CD4-positive, alpha-beta memory T cell (primary cell): Measurements from ENCODE around the gene METTL4. TPM values are rescaled to one million over a fixed set of nuclear protein-coding genes. Genes with fewer than 3 reads are reported as not detected.

Source experiments
- CTCF ChIA-PET: fragments of 350-600 bp; sonication (Branson Sonifier 250); formaldehyde crosslinking; loops from one replicate; lab custom pipeline; 2021; ENCODE audit warnings: inconsistent platforms; ENCODE audit not compliant: partially characterized antibody; lab: Charles Lee
- POLR2A ChIA-PET: fragments of 350-600 bp; sonication (Branson Sonifier 250); formaldehyde crosslinking; loops from one replicate; lab custom pipeline; 2021; ENCODE audit not compliant: partially characterized antibody; lab: Charles Lee
- DNase-seq, 5 donors: peaks; one replicate each; pipeline versions ENCODE4 v3.0.0 to v3.0.0-alpha.2; 2020 to 2022; ENCODE audit warnings: mixed read lengths in 1 of 5
- H3K27ac ChIP-seq: one replicate; pipeline ENCODE4 v1.7.0; 2013; ENCODE audit warnings: low read depth, low read length
- H3K27me3 ChIP-seq: 2 replicates; pipeline ENCODE4 v1.7.0; 2013; ENCODE audit warnings: mild to moderate bottlenecking, low read length, moderate library complexity; ENCODE audit not compliant: insufficient read depth
- H3K36me3 ChIP-seq: 2 replicates; pipeline ENCODE4 v1.7.0; 2013; ENCODE audit warnings: mild to moderate bottlenecking, low read length, moderate library complexity; ENCODE audit not compliant: insufficient read depth
- H3K4me1 ChIP-seq: 2 replicates; pipeline ENCODE4 v1.7.0; 2013; ENCODE audit warnings: mild to moderate bottlenecking, low read length, moderate library complexity; ENCODE audit not compliant: insufficient read depth
- H3K4me3 ChIP-seq, 2 donors: one replicate each; pipeline ENCODE4 v1.7.0; 2013; ENCODE audit warnings: low read length in 2 of 2, mild to moderate bottlenecking in 1 of 2
- H3K9me3 ChIP-seq, 2 donors: one replicate each; pipeline ENCODE4 v1.7.0; 2013; ENCODE audit warnings: low read length in 2 of 2, control low read depth in 1 of 2; ENCODE audit not compliant: control insufficient read depth in 1 of 2
- H3K27ac Mint-ChIP-seq, 7 donors: one replicate each; pipeline ENCODE4 v1.8.0; 2020 to 2021; ENCODE audit warnings: mixed read lengths in 7 of 7, mild to moderate bottlenecking in 6 of 7, inconsistent platforms in 3 of 7, moderate library complexity in 3 of 7
- H3K27me3 Mint-ChIP-seq, 2 donors: one replicate each; pipeline ENCODE4 v1.8.0; 2020 to 2021; ENCODE audit warnings: mixed read lengths in 2 of 2
- H3K36me3 Mint-ChIP-seq, 2 donors: one replicate each; pipeline ENCODE4 v1.8.0; 2020 to 2021; ENCODE audit warnings: mixed read lengths in 2 of 2, inconsistent platforms in 1 of 2, mild to moderate bottlenecking in 1 of 2
- H3K4me1 Mint-ChIP-seq, 4 donors: one replicate each; pipeline ENCODE4 v1.8.0; 2020 to 2021; ENCODE audit warnings: mixed read lengths in 4 of 4, mild to moderate bottlenecking in 1 of 4
- H3K4me3 Mint-ChIP-seq, 8 donors: one replicate each; pipeline ENCODE4 v1.8.0; 2020 to 2021; ENCODE audit warnings: mixed read lengths in 8 of 8, mild to moderate bottlenecking in 7 of 8, moderate library complexity in 6 of 8, inconsistent platforms in 3 of 8
- H3K9me3 Mint-ChIP-seq, 8 donors: one replicate each; pipeline ENCODE4 v1.8.0; 2020 to 2021; ENCODE audit warnings: mixed read lengths in 8 of 8, mild to moderate bottlenecking in 5 of 8, inconsistent platforms in 3 of 8, moderate library complexity in 1 of 8
- intact Hi-C: fragments of 100-400 bp; cut with micrococcal nuclease; formaldehyde crosslinking; loops from one replicate; pipeline ENCODE4 v1.15.1; 2023
- polyA plus RNA-seq, 2 donors: library from polyadenylated mRNA; unstranded; fragments of 300-500 nt; fragmentation: Illumina TruSeq; gene quantifications; one replicate each; pipeline ENCODE4 v1.2.3, GENCODE V29; 2021
- total RNA-seq, 2 experiments: library from RNA; stranded (reverse); gene quantifications; one replicate each; pipeline ENCODE4 v1.2.3, GENCODE V29; 2021

Gene METTL4
- total and polyA plus RNA-seq, 4 experiments from 2014 or later: 15.7 to 29.3 (median 21.1) TPM

- no peak overlapping the region for H3K4me3 ChIP-seq
- ChIA-PET CTCF (no interaction called here), POLR2A (no interaction called here)
- H3K27me3 Mint-ChIP-seq: peaks cover 1 to 3% of the 10 kb centered on the region in 2 donors
- no peak overlapping the region for H3K4me3 Mint-ChIP-seq
- H3K36me3 ChIP-seq: no peaks in the 10 kb centered on the region
- H3K4me1 ChIP-seq: no peaks in the 10 kb centered on the region
- H3K9me3 Mint-ChIP-seq: peaks cover 0 to 2% (median 0%) of the 10 kb centered on the region in 8 donors
- no peak overlapping the region for H3K27ac ChIP-seq
- intact Hi-C loops: no loop called here
- H3K4me1 Mint-ChIP-seq: no peaks in the 10 kb centered on the region
- H3K27ac Mint-ChIP-seq: no peak overlapping the region
- no peak for DNase-seq
- H3K36me3 Mint-ChIP-seq: peaks cover 0 to 6% of the 10 kb centered on the region in 2 donors
- H3K9me3 ChIP-seq: no peaks in the 10 kb centered on the region
- H3K27me3 ChIP-seq: no peaks in the 10 kb centered on the region
Measured at GRCh38 chr18:2504642-2505041, 66.7 kb downstream of the METTL4 start.

DNA sequence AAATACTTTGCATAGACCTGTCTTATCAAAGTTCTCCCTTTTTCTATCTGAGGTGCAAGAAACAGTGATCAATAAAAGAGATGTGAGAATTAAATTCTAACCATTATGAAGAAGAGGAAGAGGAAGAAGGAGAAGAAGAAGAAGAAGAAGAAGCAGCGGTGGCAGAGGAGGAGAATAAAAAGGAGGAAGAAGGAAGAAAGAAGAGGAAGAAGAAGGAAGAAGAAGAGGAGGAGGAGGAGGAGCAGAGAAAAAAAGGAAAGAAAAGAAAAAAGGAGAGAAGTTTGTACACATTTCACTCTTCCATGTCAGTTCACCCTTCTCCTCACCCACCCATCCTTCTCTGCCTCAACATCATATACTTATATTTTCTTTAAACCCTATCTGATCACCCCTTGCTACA is 68.4 kb downstream of the METTL4 start:
- Mint-ChIP-seq H3K9me3 (peaks cover 0 to 2% (median 0%) of the 10 kb centered on the region in 8 donors), H3K4me3 (no peak overlapping the region), H3K4me1 (no peaks in the 10 kb centered on the region), H3K27me3 (peaks cover 1 to 3% of the 10 kb centered on the region in 2 donors), H3K27ac (no peak overlapping the region), H3K36me3 (peaks cover 0 to 6% of the 10 kb centered on the region in 2 donors)
- ChIA-PET POLR2A (no interaction called here), CTCF (no interaction called here)
- H3K27me3 ChIP-seq: no peaks in the 10 kb centered on the region
- no peak for DNase-seq
- no peak overlapping the region for H3K27ac ChIP-seq
- no peaks in the 10 kb centered on the region for H3K9me3 ChIP-seq
- no peaks in the 10 kb centered on the region for H3K4me1 ChIP-seq
- H3K36me3 ChIP-seq: no peaks in the 10 kb centered on the region
- no peak overlapping the region for H3K4me3 ChIP-seq
- intact Hi-C loops: no loop called here

- no peak overlapping the region for H3K4me3 ChIP-seq
- no peak overlapping the region for H3K4me3 Mint-ChIP-seq
- H3K27me3 ChIP-seq: no peaks in the 10 kb centered on the region
- ChIA-PET CTCF (no interaction called here), POLR2A (no interaction called here)
- no peak for DNase-seq
- H3K27me3 Mint-ChIP-seq: peaks cover 1 to 3% of the 10 kb centered on the region in 2 donors
- H3K9me3 ChIP-seq: no peaks in the 10 kb centered on the region
- peaks cover 0 to 2% (median 0%) of the 10 kb centered on the region in 8 donors for H3K9me3 Mint-ChIP-seq
- H3K27ac ChIP-seq: no peak overlapping the region
- H3K4me1 ChIP-seq: no peaks in the 10 kb centered on the region
- peaks cover 0 to 6% of the 10 kb centered on the region in 2 donors for H3K36me3 Mint-ChIP-seq
- H3K27ac Mint-ChIP-seq: no peak overlapping the region
- no peaks in the 10 kb centered on the region for H3K4me1 Mint-ChIP-seq
- intact Hi-C loops: no loop called here
- H3K36me3 ChIP-seq: no peaks in the 10 kb centered on the region
Measured at GRCh38 chr18:2502394-2502793, 68.9 kb downstream of the METTL4 start.

DNA sequence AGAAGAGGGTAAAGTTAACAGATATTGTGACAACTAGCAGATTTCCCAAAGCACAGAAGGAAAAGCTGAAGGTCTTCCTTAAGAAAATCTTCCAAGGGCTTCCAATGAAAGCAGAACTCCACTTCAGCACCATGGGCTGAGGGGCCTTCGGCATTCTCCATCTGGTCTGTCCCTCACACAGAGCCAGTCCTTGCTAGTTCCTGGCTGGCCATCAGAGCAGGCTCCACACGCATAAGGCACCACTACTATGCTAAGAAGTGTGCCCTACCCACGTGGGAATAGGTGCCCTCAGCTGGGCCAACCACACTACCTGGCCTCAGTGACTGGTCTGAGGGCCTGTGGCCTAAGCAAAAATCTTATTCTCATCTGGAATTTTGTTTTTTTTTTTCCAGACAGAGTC is 73.5 kb downstream of the METTL4 start:
- peaks cover 0 to 2% of the 10 kb centered on the region in 2 donors for H3K27me3 Mint-ChIP-seq
- POLR2A ChIA-PET: no interaction called here
- Histone ChIP-seq H3K4me3 (no peak overlapping the region), H3K27ac (no peak overlapping the region), H3K27me3 (no peaks in the 10 kb centered on the region), H3K9me3 (no peaks in the 10 kb centered on the region), H3K4me1 (no peaks in the 10 kb centered on the region), H3K36me3 (no peaks in the 10 kb centered on the region)
- no peak overlapping the region for H3K4me3 Mint-ChIP-seq
- no peak overlapping the region for H3K27ac Mint-ChIP-seq
- H3K4me1 Mint-ChIP-seq: no peaks in the 10 kb centered on the region
- CTCF ChIA-PET: no interaction called here
- H3K36me3 Mint-ChIP-seq: no peaks in the 10 kb centered on the region
- peaks cover 0 to 2% (median 0%) of the 10 kb centered on the region in 8 donors for H3K9me3 Mint-ChIP-seq
- no peak for DNase-seq
- intact Hi-C loops: no loop called here

- POLR2A ChIA-PET: no interaction called here
- no peak overlapping the region for H3K27ac Mint-ChIP-seq
Measured at GRCh38 chr18:2495381-2495780, 75.9 kb downstream of the METTL4 start.

DNA sequence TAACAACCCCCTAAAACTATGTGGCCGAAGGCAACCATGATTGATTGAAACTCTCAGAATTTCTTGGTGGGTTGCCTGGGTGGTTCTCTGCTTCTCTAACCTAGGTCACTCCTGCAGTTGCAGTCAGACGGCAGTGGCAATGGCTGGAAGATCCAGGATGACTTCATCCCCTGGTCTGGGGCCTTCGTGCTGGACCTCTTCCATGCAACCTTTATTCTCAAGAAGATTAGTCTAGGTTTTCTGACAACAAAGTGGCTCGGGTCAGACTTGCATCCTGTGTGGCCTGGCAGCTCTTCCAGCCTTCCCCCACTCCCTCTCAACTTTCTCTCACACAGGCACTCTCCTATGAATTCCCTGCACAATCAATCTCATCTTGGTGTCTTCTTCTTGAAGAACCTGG is 76.4 kb downstream of the METTL4 start:
- H3K27me3 ChIP-seq: no peaks in the 10 kb centered on the region
- H3K27me3 Mint-ChIP-seq: peaks cover 1 to 8% of the 10 kb centered on the region in 2 donors
- H3K4me1 ChIP-seq: no peaks in the 10 kb centered on the region
- ChIA-PET POLR2A (no interaction called here), CTCF (no interaction called here)
- H3K36me3 ChIP-seq: no peaks in the 10 kb centered on the region
- intact Hi-C loops: no loop called here
- DNase-seq: no peak
- no peak overlapping the region for H3K27ac ChIP-seq
- H3K9me3 ChIP-seq: no peaks in the 10 kb centered on the region
- H3K27ac Mint-ChIP-seq: no peak overlapping the region
- H3K36me3 Mint-ChIP-seq: no peaks in the 10 kb centered on the region
- no peak overlapping the region for H3K4me3 ChIP-seq
- peaks cover 0 to 3% (median 0%) of the 10 kb centered on the region in 8 donors for H3K9me3 Mint-ChIP-seq
- no peak overlapping the region for H3K4me3 Mint-ChIP-seq
- no peaks in the 10 kb centered on the region for H3K4me1 Mint-ChIP-seq

More at GRCh38 chr18:2495381-2495780, 75.9 kb downstream of the METTL4 start:
- Mint-ChIP-seq H3K4me3 (no peak overlapping the region), H3K36me3 (no peaks in the 10 kb centered on the region), H3K4me1 (no peaks in the 10 kb centered on the region), H3K27me3 (peaks cover 1 to 5% of the 10 kb centered on the region in 2 donors), H3K9me3 (peaks cover 0 to 1% (median 0%) of the 10 kb centered on the region in 8 donors)
- CTCF ChIA-PET: no interaction called here
- Histone ChIP-seq H3K9me3 (no peaks in the 10 kb centered on the region), H3K4me3 (no peak overlapping the region), H3K27me3 (no peaks in the 10 kb centered on the region), H3K4me1 (no peaks in the 10 kb centered on the region), H3K36me3 (no peaks in the 10 kb centered on the region), H3K27ac (no peak overlapping the region)
- intact Hi-C loops: no loop called here
- no peak for DNase-seq

Other genes with a start within 250 kb of the METTL4 start
- 1 to 10 TPM; 3.8 to 6.2 TPM for gene NDC80, start 52 bp upstream of the METTL4 start, total RNA-seq
- gene NDC80, start 52 bp upstream of the METTL4 start, polyA plus RNA-seq: 1 to 10 TPM; 2.1 to 6.4 TPM
- gene SMCHD1, start 84.2 kb upstream of the METTL4 start, total RNA-seq: 100 to 1,000 TPM; 268 to 288 TPM
- 10 to 100 TPM; 22.1 to 60.9 TPM for gene SMCHD1, start 84.2 kb upstream of the METTL4 start, polyA plus RNA-seq